ENCODE measurements around the gene CCR1. TPM values are rescaled to one million over a fixed set of nuclear protein-coding genes. Genes with fewer than 3 reads are reported as not detected.
"Not testable (repeated sequence)": the region's sequence is repeated elsewhere in the genome, so short reads cannot be mapped to it uniquely, and the experiment has no call there.

CCR1 gene
- total RNA-seq, 1 donor from 2014 or later, result 3.2 TPM

DNA sequence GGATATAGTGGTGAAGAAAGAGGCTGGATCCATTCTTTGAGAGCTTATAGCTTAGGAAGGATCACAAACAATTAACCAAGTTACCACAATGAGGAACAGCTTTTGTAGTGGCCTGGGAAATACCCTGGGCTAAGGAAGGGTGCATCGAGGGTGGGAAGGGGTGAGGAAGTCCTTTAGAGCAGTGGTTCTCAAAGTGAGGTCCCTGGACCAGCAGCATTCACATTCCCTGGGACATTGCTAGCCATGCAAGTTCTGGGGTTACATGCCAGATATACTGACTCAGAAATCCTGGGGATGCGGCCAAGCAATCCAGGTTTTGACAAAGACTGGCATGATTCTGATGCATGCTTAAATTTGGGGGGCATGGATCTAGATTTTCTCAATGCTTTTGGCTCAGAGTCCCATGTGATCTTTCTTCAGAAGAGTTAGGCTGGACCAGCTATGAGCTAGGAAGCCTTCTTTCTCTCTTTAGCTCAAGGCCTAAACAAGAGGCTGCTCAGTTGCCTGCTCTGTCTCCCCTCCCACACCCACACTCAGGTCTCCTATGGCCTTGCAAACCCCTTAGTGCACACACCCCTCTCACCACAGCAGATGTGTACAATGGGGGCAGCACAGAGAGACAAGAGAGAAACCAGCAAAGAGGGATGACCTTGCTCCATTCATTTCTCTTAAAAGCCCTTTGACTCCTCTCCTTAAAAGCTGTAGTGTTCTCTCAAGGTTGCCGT lies 1.8 kb upstream of the CCR1 start:
- DNase-seq, result no peak

DNA sequence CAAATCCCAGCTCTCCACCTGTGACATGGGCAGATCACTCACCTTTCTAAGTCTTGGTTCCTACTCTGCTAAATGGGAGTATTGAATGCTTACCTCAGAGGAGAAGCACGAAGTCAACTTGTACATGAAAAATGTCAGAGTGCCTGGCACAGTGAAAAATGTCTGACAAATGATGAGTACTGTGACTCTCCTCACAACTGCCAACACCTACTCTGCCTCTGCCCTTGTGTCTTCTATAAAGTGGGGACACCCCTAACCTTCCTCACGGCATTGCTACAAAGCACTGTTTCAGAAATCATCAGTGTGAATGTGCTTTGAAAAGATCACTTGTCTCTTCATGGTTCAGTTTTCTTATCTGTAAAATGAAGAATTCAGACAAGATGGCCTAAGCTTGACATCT lies 940 bp upstream of the CCR1 start:
- no peak for DNase-seq

DNA sequence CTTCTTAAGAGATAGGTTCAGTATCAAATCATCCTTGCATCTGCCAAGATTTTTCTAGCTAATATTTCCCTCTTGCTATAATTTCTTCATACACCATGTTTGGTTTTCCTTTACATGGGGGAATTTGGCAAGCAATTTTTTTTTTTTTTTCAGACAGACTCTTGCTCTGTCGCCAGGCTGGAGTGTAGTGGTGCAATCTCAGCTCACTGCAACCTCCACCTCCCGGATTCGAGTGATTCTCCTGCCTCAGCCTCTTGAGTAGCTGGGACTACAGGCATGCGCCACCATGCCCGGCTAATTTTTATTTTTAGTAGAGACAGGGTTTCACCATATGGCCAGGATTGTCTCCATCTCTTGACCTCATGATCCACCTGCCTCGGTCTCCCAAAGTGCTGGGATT lies 599 bp downstream of the CCR1 start:
- not testable (repeated sequence) for DNase-seq

DNA sequence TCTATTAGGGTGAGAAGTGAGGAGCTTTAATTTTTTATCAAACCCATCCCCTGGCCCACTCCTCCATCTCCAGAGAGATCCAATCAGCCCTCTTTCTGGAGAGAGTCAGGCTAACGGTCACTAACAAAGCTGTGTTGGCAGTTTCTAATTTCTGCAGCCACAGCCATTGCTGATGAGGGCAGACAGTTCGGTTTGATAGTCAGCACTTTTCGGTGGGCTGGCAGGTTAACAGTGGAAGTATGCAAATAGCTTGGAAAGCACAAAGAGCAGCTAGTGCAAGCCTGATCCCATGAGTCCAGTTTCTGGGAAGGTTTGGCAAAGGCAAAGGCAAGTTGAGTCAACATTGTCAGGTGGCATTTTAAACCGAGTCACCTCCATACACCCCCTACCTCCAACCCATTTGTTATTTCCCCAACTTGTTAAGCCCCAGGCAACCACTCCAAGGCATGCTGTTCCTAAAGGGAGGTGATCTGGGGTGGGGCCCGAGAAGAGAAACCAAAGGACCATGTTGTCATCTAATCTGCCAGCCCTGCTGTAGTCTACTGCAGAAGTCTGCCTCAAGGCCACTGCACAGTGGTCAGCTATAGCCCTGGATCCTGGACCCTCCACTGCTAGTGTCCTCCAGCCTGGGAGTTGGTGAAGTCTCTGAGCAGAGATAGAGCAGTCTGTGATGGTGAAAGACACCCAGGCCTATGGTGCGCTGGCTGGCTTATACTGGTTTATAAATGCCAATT lies 1.7 kb downstream of the CCR1 start:
- no peak for DNase-seq

DNA sequence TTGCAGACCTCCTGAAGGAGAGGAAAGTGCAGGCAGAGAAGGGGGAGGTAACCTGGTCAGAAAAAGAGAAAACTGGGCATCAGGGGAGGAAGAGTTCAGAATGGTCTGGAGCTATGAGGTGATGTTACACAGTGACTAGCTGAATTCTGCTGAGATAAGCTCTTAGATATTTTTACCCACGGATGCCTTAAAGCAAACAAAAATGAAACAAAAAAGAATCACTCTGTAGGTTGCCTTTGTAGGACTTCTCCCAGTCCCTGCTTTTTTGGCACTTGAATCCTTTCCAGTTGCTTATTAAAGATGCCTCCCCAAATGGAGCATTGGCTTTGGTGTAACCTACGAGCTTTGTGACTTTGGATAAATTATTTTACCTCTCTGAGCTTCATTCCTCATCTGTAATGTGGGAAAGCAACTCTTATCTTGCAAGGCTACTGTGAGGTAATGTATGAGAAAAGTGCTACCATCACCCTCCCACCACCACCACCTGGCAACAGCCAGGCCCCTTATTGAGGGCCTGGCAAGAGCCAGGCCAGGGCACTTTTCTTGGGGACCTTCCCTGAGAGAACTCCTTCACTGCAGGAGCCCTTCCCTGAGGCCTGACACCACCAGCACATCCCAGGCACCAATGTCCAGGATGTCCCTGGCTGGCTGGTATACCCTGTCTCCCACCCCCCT lies 2.7 kb downstream of the CCR1 start:
- no peak for DNase-seq

DNA sequence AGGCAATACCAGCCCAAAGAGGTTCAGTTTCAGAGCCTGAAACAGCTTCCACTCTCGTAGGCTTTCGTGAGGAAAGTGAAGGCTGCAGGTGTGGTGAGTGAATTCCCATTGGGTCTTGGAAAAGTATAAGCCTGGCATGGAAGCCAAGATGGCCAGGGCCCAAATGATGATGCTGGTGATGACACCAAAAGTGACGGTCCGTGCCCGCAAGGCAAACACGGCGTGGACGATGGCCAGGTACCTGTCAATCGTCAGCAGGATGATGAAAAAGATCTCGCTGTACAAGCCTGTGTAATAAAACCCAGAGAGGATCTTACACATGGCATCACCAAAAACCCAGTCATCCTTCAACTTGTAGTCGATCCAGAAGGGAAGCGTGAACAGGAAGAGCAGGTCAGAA lies 4.4 kb downstream of the CCR1 start:
- no peak for DNase-seq

DNA sequence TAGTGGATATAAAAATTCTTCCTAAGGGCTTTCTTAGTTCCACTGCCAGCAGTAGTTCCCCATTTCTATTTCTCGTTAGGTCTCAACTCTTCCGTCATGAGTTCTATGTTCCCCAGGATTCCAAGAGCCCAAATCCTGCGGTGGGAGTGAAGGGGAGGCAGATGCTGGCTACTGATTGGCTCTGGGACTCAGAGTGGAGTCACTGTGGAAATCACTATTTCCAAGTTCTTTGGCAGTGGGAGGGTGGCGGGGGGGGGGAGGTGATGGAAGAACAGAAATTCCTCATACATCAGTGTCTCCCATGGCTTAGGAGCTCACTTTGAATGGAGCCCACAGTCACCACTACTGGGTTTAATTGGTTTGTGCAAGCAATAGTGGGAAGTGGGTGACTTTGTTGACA lies 5.6 kb downstream of the CCR1 start:
- DNase-seq, result no peak

DNA sequence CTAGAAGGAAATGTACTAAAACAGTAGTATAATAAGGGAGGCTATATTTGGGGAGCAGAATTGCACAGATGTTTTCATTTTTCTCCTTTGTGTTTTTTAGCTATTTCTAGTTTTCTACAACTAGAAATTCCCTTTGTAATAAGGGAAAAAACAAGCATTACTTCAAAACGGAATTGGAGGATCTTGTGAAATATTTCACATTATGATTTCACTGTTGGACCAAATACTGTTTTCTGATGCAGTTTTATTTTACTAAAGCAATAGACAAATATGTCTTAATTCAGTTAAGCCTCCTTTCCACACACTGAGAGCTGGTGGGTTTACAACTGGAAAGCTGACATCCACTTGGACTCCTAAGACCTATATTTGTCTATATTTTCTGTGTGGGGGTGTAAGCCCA lies 7.3 kb downstream of the CCR1 start:
- no peak for DNase-seq

DNA sequence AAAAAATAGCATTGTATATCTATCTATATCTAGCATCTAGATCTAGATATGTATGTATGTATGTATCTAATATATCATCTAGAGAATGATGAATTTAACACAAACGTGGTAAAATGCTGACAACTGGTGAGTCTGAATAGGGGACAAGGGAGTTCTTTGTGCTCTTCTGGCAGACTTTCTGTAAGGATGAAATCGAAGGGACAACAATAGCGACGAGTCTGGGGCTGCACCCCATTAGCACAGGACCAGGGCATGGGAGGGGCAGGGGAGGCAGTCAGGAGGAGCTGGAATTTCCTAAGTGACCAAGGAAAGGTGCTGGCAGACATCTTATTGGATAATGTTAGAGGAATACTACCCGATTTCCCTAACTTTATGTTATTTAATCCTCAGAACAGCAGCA lies 7.9 kb downstream of the CCR1 start:
- DNase-seq, result no peak

DNA sequence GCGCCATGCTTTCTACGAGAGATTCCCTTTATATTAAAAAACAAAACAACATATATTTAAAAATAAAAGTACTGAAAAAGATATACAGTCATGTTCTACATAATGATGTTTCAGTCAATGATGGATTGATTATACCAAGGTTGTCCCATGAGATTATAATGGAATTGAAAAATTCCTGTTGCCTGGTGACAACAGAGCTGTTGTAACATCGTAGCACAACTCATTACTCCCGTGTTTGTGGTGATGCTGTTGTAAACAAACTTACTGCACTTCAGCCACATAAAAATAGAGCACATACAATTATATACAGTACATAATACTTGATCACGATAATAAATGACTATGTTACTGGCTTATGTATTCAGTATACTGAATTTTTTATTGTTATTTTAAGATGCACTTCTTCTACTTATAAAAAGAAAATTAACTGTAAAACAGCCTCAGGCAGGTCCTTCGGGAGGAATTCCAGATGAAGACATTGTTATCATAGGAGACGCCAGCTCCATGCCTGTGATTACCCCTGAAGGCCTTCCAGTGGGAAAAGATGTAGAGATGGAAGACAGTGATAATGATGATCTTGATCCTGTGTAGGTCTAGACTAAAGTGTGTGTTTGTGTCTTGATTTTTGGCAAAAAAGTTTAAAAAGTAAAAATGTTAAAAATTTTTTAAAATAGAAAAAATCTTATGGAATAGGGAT lies 11.7 kb downstream of the CCR1 start:
- DNase-seq, result no peak

DNA sequence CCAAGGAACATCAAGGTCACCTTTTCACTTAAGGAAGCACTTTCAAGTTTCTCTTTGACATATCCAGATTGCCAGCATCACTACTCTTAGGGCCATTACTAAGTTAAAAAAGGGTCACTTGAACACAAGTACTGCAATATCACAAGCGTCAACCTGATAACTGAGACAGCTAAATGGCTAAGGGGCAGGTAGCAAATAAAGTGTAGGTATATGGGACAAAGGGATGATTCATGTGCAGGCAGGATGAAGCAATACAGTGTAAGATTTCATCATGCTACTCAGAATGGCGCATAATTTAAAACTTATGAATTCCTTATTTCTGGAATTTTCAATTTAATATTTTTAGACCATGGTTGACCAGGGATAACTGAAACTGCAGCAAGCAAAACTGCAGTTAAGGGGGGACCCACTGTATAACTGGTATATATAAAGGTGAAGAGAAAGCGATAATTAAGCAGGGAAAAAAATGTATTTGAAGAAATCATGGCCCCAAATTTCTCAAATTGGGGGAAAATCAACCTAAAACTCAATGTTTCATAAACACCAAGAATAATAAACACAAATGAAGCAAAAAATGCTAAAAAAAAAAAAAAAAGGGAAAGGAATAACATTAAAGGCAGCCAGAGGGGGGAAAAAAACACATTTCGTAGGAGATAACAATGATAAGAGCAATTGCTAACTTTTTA lies 13.1 kb downstream of the CCR1 start:
- no peak for DNase-seq

DNA sequence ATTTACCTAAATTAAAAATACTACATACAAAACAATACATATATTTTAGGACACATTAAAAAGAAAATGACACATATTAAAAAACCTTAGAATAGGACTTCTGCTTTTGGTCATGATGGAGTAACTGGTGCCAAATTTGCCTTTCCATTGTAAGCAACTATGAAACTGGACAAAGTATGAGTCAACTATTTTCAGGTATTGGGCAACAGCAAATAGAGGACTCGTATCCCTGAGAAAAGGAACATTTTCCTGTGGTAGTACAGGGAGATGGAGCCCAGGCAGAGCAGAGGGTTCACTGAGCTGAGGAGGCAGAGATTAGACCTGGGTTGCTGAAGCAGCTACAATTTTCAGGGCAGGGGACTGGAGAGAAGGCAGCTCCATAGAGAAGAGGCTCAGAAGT lies 14.7 kb downstream of the CCR1 start:
- DNase-seq, result no peak

DNA sequence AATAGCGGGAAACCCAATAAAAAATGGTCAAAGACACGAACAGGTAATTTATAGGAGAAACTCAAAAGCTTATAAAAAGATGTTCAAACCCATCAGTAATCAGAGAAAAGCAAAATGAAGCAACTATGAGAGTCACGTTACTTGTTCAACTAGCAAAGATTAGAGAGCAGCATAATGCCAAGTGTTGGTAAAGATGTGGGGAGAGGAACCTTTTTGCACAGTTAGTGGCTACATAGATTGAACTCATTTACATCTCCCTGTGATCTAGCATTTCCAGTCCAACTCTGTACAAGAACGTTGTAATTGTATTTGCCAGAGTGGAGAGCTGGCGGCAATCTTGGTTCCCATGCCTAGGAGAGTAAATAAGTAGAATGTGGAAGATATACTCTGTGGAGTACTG lies 15.2 kb downstream of the CCR1 start:
- DNase-seq, result no peak

DNA sequence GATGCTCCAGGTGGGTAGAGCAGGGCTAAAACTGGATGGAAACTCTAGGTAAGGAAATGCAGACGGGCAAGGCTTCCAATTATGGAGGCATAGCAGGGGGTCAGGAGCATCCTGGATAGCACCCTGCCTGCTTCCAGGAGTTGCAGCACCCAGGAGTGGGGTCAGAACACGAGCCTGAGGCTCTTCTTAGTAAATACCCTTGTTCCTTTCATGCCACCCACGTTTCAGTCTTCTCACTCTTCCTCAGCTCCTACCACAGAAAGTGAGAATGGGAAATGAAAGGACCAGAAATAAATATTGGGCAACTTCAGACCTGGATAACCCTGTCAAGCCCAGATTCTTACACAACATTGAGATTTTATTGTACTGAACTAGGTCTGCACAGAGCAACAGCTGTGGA lies 16.4 kb downstream of the CCR1 start:
- DNase-seq, result no peak

DNA sequence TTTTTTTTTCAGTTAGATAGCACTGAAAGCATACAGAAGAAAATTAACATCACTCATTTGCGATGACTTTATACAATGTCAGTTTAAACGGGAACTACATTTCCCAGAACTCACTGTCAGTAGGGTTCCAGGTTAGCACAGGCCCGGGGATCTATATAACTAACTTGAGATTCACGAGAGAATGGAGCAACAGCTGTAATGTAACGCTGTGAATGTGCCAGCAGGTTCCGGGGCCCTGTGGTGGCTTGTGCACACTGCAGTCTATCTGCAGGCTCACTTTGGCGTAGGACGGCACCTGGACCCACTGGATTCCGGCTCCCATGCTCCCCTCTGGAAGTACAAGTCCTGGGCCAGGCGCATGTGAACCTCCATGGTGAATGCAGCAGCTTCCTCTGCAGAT lies 19.4 kb downstream of the CCR1 start:
- DNase-seq, result no peak

DNA sequence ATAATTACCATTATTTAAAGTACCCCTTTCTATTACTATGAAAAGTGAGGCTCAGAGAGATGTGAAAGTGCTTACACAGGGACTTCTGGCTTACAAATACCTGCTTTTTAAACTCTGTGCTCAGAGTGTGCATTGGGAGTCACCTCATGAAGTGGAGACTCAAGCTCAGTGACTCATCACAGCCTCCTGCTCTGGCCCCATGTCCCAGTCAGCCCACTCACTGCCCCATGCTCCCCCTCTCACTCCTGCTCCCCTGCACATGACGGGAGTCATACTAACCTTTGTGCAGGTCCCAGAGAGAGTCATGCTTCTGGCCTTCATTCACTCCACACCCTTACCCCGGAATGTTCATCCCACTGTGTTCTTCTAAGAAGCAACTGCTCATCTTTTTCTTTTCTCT lies 20.2 kb downstream of the CCR1 start:
- DNase-seq, result no peak

DNA sequence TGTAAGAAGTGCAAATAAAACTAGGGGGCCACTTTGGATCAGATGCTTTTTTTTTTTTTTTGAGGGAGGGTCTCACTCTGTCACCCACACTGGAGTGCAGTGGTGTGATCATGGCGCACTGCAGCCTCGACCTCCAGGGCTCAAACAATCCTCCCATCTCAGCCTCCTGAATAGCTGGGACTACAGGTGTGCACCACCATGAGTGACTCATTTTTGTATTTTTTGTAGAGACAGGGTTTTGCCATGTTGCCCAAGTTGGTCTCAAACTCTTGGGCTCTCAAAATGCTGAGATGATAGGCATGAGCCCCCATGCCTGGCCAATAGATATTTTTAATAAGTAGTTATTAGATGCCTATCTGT lies 20.8 kb downstream of the CCR1 start:
- no peak for DNase-seq

DNA sequence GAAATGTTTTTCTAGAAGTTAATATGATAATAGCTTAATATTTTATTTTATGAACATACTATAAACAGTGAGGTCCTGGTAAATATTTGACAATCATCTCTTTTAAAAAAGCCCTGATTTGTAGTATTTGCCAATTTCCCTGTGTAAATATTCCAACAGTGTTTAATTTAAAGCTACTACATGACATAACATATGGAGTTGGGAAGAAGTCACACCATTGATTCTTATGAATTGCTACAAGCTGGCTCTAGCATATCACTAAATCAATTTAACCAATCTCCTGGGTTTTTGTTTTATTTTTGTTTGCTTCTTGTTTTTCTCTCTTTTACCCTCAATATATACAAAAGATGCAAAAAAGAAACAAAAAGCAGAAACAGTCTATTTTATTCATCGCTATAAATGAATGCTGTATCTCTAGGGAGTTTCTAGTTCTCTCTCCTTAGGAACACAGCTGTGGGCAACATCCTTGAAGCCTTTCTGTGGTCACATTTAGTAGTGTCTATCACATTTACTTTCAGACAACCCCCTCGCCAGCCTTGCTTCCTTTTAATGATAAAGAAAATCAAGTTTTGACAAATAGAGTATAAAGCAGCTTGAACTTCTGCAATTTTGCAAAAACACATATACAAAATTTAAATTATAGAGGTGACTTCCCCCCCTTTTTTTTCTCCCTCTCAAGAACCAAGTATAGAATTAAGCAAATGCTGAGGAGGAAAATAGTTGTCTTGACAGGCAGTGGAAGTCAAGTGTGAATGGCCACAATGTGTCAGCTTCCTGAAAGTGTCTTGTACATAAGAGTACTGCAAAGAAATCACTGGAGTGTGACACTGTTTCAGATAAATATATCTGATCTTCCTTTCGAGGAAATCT lies 21.4 kb downstream of the CCR1 start:
- DNase-seq, result no peak

DNA sequence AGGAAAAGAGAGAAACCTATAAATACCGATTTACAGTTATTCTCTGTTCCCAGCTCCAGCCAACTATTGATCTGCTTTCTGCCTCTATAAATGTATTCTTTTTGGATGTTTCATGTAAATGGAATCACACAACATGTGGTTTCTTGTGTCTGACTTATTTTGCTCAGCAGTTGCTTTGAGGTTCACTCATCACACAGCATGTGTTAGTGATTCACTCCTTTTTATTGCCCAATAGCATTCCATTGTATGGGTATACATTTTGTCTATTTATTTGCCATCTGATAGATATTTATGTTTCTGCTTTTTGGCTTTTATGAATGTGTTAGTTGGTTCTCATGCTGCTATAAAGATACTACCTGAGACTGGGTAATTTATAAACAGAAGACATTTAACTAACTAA lies 23.6 kb downstream of the CCR1 start:
- no peak for DNase-seq

DNA sequence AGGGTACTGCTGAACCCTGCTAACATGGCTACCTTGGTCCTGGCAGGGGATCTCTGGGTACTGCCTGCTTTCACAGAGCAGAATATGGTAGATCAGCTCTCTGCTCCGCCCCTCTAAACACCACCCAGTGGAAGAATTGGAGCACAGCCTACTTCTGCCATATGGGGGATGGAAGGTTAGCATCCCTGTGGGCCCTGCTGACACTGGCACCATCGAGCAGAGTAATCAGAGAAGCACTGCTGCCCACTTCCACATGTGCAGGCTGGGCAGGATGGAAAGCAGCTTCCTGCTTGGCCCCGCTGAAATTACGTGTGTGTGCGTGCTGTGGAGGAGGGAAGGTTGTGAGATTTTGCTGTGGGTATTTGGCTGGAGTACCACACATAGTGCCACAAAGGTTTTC lies 24.8 kb downstream of the CCR1 start:
- no peak for DNase-seq

DNA sequence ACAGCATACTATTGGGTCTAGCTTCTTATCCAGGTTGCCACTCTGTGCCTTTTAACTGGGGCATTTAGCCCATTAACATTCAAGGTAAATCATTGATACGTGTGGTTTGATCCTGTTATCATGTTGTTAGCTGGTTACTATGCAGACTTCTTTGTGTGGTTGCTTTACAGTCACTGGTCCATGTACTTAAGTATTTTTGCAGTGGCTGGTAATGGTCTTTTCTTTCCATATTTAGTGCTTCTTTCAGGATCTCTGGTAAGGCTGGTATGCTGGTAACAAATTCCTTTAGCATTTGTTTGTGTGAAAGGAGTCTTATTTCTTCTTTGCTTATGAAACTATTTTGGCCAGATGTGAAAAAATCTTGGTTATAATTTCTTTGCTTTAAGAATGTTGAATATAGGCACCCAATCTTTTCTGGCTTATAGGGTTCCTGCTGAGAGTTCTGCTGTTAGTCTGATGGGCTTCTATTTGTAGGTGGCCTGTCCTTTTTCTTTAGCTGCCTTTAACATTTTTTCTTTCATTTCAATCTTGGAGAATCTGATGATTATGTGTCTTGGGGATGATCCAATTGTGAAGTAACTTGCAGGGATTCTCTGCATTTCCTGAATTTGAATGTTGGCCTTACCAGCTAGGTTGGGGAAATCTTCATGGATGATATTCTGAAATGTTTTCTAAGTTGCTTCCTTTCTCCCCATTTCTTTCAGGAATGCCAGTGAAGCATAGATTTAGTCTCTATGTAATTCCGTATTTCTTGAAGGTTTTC lies 39.3 kb downstream of the CCR1 start:
- no peak for DNase-seq
